ENCODE results near the gene FAM89B.

FAM89B gene

GRCh38 chr11:65592858-65593517 is 20.6 kb downstream of the FAM89B start:
- TF ChIP-seq CTCF (IDR thresholded peaks at IDR 0.05) = no peak
- Histone ChIP-seq H3K4me1 (no peaks in the 10 kb centered on the region), H3K79me2 (no peaks in the 10 kb centered on the region), H3K4me2 (ENCODE audit: low read length) (no peak overlapping the region), H3K27me3 (ENCODE audit: control insufficient read depth, insufficient read depth, low read length) (no peaks in the 10 kb centered on the region), H3K27ac (no peak overlapping the region), H3K36me3 (ENCODE audit: control insufficient read depth, insufficient read depth, low read length) (no peaks in the 10 kb centered on the region), H2AFZ (no peak overlapping the region), H3K4me3 (ENCODE audit: low read depth, low read length) (no peak overlapping the region), H3K9me3 (ENCODE audit: control insufficient read depth, low read length) (no peaks in the 10 kb centered on the region), H3K9ac (no peak overlapping the region)

- H3K4me2 ChIP-seq (ENCODE audit: low read length) = no peak overlapping the region
- TF ChIP-seq CTCF (IDR thresholded peaks at IDR 0.05) = peak; percentile 40
- H3K36me3 ChIP-seq (ENCODE audit: control insufficient read depth, insufficient read depth, low read length) = no peaks in the 10 kb centered on the region
- H3K79me2 ChIP-seq = no peaks in the 10 kb centered on the region
- H2AFZ ChIP-seq = no peak overlapping the region
- no peak overlapping the region for H3K4me3 ChIP-seq (ENCODE audit: low read depth, low read length)
- no peak overlapping the region for H3K27ac ChIP-seq
- H3K4me1 ChIP-seq = no peaks in the 10 kb centered on the region
- no peak overlapping the region for H3K9ac ChIP-seq
- H3K27me3 ChIP-seq (ENCODE audit: control insufficient read depth, insufficient read depth, low read length) = no peaks in the 10 kb centered on the region
- H3K9me3 ChIP-seq (ENCODE audit: control insufficient read depth, low read length) = no peaks in the 10 kb centered on the region
Measured at GRCh38 chr11:65593518-65594414, 21.4 kb downstream of the FAM89B start.

GRCh38 chr11:65595131-65595530 is 22.8 kb downstream of the FAM89B start:
- Histone ChIP-seq H3K9ac (no peak overlapping the region), H3K9me3 (ENCODE audit: control insufficient read depth, low read length) (no peaks in the 10 kb centered on the region), H3K4me1 (no peaks in the 10 kb centered on the region), H2AFZ (no peak overlapping the region), H3K79me2 (no peaks in the 10 kb centered on the region), H3K4me2 (ENCODE audit: low read length) (no peak overlapping the region), H3K27me3 (ENCODE audit: control insufficient read depth, insufficient read depth, low read length) (no peaks in the 10 kb centered on the region), H3K4me3 (ENCODE audit: low read depth, low read length) (no peak overlapping the region), H3K27ac (no peak overlapping the region), H3K36me3 (ENCODE audit: control insufficient read depth, insufficient read depth, low read length) (no peaks in the 10 kb centered on the region)
- TF ChIP-seq CTCF (IDR thresholded peaks at IDR 0.05) = no peak

GRCh38 chr11:65595543-65596281 is 23.4 kb downstream of the FAM89B start, which contains the start of gene KCNK7:
TSS of gene KCNK7 (minus strand) at chr11:65595800. CDS start at chr11:65595772, 28 bp downstream.
- H3K9ac ChIP-seq = no peak within 1 kb of the TSS
- no peak within 1 kb of the TSS for H3K27ac ChIP-seq
- H3K9me3 ChIP-seq (ENCODE audit: control insufficient read depth, low read length) = no peaks in the 10 kb centered on the region
- H3K36me3 ChIP-seq (ENCODE audit: control insufficient read depth, insufficient read depth, low read length) = no peaks in the 10 kb centered on the region
- no peak within 1 kb of the TSS for H2AFZ ChIP-seq
- H3K4me3 ChIP-seq (ENCODE audit: low read depth, low read length) = no peak within 1 kb of the TSS
- no peaks in the 10 kb centered on the region for H3K79me2 ChIP-seq
- no peaks in the 10 kb centered on the region for H3K27me3 ChIP-seq (ENCODE audit: control insufficient read depth, insufficient read depth, low read length)
- no peak within 1 kb of the TSS for H3K4me2 ChIP-seq (ENCODE audit: low read length)
- no peak for TF ChIP-seq CTCF (IDR thresholded peaks at IDR 0.05)
- H3K4me1 ChIP-seq = no peaks in the 10 kb centered on the region
